DMS 273 (cell line): ENCODE measurements around the gene TSPY4.
"Not testable (repeated sequence)": the region's sequence is repeated elsewhere in the genome, so short reads cannot be mapped to it uniquely, and the experiment has no call there.

ENCODE experiments used
- DNase-seq: peaks from one replicate; lab custom pipeline; 2025; ENCODE audit not compliant: unreplicated experiment; lab: John Stamatoyannopoulos, UW

TSPY4 gene

GRCh38 chrY:9337164-9337563, at the start of gene TSPY4:
TSPY4 (plus strand) TSS chrY:9337464; CDS start chrY:9337510, 46 bp downstream.
- DNase-seq = not testable (repeated sequence)

GRCh38 chrY:9320996-9321395, 16.3 kb upstream of the TSPY4 start:
- no peak for DNase-seq

- not testable (repeated sequence) for DNase-seq
Observed at GRCh38 chrY:9357497-9357896, 20.2 kb downstream of the TSPY4 start, which contains the start of gene TSPY8. TSPY8 (plus strand) TSS chrY:9357797; CDS start chrY:9357843, 46 bp downstream.
